ENCODE measurements around the gene USP37.

- no peak for TF ChIP-seq CTCF (IDR thresholded peaks at IDR 0.05)
- no peak for TF ChIP-seq ZFX (IDR thresholded peaks at IDR 0.05; ENCODE audit: borderline replicate concordance)
Observed at GRCh38 chr2:218429911-218430692, 138.0 kb downstream of the USP37 start.
